ENCODE results near the gene NMNAT3. TPM values are rescaled to one million over a fixed set of nuclear protein-coding genes. Genes with fewer than 3 reads are reported as not detected.

NMNAT3 gene
- polyA plus RNA-seq, 1 donor = 15.1 TPM

DNA sequence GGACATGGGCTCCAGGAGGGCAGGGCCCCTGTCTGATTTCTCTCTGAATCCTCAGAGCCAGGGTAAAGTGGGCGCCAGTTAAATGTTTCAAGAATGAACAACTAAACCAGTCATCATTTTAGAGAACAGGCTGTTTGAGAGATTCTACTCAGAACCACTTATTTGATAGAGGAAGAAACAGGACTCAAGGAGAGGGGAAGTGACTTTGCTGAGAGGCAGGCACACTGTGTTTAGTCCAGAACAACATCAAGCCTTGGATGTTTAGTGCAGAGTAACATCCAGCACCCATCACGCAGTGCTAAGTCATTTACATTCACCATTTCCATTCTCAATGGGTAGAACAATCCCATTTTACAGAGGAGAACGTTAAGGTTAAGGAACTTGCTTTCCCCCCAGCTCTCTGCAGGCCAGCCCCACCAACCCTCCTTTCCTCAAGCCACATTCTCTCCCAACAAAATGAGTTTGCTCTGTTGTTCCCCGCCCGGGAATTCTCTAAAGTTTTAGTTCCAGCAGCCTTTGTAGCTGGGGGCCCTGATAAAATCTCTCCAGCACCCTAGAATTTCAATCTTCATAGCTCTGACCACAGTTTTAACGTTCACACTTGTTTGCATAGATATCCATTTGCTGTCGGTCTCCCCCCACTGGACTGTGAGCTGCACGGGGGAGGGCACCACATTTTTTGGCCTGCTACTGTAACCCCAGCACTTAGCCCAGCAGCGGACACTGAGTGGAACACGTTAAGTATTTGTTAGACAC is 962 bp downstream of the NMNAT3 start:
- Histone ChIP-seq H3K27ac (ENCODE audit: low read length) (peak overlapping the region; percentile 76), H3K9me3 (ENCODE audit: control insufficient read depth, low read depth, low read length) (no peaks in the 10 kb centered on the region), H3K4me1 (ENCODE audit: control insufficient read depth, insufficient read depth, low read length) (peaks cover 6% of the 10 kb centered on the region), H3K36me3 (ENCODE audit: control insufficient read depth, insufficient read depth, low read length) (no peaks in the 10 kb centered on the region), H3K27me3 (ENCODE audit: control insufficient read depth, insufficient read depth, low read length) (peaks cover 2% of the 10 kb centered on the region), H3K4me3 (ENCODE audit: low read length) (peak overlapping the region; percentile 87)
- DNase-seq = no peak
- WGBS (ENCODE audit: insufficient coverage, low lambda C conversion rate) = 100% methylated on average over 1 of the region's 10 CpGs

DNA sequence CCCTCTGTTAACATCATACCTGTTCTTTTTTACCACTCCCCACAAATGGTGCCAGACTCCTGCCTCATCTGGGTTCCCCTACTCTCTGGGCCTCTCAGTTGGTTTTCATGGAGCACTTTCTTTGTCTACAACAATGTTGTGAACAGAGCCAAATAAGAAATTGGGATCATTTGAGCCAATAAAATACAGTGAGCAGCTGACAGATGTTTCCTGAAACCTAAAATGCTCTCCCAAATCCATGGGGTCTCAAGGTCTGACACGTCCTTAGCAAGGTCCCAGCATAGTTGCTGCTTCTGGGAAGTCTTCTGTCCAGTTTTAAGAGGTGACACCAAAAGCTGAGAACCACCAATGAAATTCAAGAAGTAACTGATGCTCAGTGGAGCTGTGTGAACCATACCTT is 1.7 kb downstream of the NMNAT3 start:
- peaks cover 6% of the 10 kb centered on the region for H3K4me1 ChIP-seq (ENCODE audit: control insufficient read depth, insufficient read depth, low read length)
- no peak for DNase-seq
- no CpG with 5 or more reads among the region's 1 CpG for WGBS (ENCODE audit: insufficient coverage, low lambda C conversion rate)
- no peak overlapping the region for H3K27ac ChIP-seq (ENCODE audit: low read length)
- H3K9me3 ChIP-seq (ENCODE audit: control insufficient read depth, low read depth, low read length) = no peaks in the 10 kb centered on the region
- no peaks in the 10 kb centered on the region for H3K36me3 ChIP-seq (ENCODE audit: control insufficient read depth, insufficient read depth, low read length)
- H3K4me3 ChIP-seq (ENCODE audit: low read length) = no peak overlapping the region
- H3K27me3 ChIP-seq (ENCODE audit: control insufficient read depth, insufficient read depth, low read length) = peaks cover 2% of the 10 kb centered on the region

DNA sequence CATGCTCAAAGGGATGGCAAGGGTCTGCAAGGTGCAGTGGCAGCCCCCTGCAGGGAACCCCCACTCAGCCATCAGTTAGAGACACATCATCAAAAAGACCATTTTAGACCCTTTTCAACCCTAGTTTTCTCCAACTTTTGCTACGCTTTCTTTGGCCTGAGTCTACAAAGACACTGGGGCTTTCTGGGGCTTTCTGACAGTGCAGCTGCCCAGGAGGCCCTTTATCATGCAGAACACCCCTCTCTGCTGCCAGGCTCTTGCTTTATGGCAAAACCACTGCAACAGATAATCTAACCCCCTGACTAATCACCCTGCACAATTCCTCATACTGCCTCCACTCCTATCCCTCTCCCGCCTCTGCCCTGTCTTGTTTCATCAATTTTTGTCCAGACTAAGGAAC is 2.4 kb downstream of the NMNAT3 start:
- DNase-seq = no peak
- Histone ChIP-seq H3K4me3 (ENCODE audit: low read length) (no peak overlapping the region), H3K27me3 (ENCODE audit: control insufficient read depth, insufficient read depth, low read length) (peaks cover 2% of the 10 kb centered on the region), H3K27ac (ENCODE audit: low read length) (no peak overlapping the region), H3K36me3 (ENCODE audit: control insufficient read depth, insufficient read depth, low read length) (no peaks in the 10 kb centered on the region), H3K4me1 (ENCODE audit: control insufficient read depth, insufficient read depth, low read length) (peaks cover 6% of the 10 kb centered on the region), H3K9me3 (ENCODE audit: control insufficient read depth, low read depth, low read length) (no peaks in the 10 kb centered on the region)
- WGBS (ENCODE audit: insufficient coverage, low lambda C conversion rate) = 100% methylated on average over 1 of the region's 2 CpGs

DNA sequence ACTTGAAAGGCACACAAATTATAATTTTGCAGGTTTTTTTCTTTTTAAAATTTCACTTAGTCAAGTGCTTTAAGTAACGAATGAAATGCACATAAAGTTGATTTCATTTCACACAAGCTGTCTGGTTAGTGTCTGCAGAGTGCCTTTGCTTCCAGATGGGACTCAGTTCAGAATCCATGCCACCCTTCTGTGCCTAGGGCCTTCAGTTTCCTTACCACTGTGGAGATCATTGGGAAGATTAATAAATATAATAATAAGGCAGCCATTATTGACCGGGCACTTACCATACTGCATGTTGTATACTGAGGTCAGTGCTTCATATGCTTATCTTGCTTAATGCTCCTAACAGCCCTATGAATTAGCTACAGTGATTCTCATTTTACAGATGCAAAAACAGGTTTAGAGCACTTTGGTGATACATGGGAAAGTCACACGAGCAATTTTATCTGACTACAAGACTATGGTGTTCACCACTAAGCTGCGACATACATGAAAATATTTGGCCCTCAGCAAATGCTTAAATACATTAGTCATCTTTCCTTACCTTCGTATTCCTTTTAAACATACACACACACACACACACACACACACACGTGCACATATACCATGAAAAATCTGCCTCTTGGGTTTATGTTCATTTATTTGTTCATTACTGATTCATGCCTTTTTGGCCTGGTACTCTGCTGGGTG is 3.1 kb downstream of the NMNAT3 start:
- no CpG with 5 or more reads among the region's 6 CpGs for WGBS (ENCODE audit: insufficient coverage, low lambda C conversion rate)
- peaks cover 6% of the 10 kb centered on the region for H3K4me1 ChIP-seq (ENCODE audit: control insufficient read depth, insufficient read depth, low read length)
- no peak for DNase-seq
- H3K4me3 ChIP-seq (ENCODE audit: low read length) = no peak overlapping the region
- no peaks in the 10 kb centered on the region for H3K9me3 ChIP-seq (ENCODE audit: control insufficient read depth, low read depth, low read length)
- no peaks in the 10 kb centered on the region for H3K36me3 ChIP-seq (ENCODE audit: control insufficient read depth, insufficient read depth, low read length)
- H3K27me3 ChIP-seq (ENCODE audit: control insufficient read depth, insufficient read depth, low read length) = no peaks in the 10 kb centered on the region
- no peak overlapping the region for H3K27ac ChIP-seq (ENCODE audit: low read length)

DNA sequence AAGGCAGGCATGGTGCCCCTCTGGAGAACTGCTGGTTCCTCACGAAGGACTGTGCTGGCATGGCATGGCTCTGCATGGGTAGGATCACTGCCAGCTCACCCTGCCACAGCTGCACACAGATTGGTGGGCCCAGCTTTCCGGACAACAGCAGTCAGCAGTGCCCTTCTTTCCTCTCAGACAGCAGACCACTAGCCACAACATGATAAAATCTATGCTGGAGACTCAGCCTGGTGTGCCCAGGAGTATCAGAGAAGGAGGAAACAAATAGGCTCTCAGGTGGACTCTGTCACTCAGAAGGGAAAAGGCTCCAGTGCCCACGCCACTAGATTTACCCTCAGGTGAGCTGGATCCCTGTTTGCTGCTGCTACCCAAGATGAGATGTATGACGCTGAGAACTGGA is 4.9 kb downstream of the NMNAT3 start:
- no CpG with 5 or more reads among the region's 4 CpGs for WGBS (ENCODE audit: insufficient coverage, low lambda C conversion rate)
- Histone ChIP-seq H3K9me3 (ENCODE audit: control insufficient read depth, low read depth, low read length) (no peaks in the 10 kb centered on the region), H3K36me3 (ENCODE audit: control insufficient read depth, insufficient read depth, low read length) (no peaks in the 10 kb centered on the region), H3K4me1 (ENCODE audit: control insufficient read depth, insufficient read depth, low read length) (peaks cover 6% of the 10 kb centered on the region), H3K27me3 (ENCODE audit: control insufficient read depth, insufficient read depth, low read length) (no peaks in the 10 kb centered on the region), H3K27ac (ENCODE audit: low read length) (no peak overlapping the region), H3K4me3 (ENCODE audit: low read length) (no peak overlapping the region)
- no peak for DNase-seq

DNA sequence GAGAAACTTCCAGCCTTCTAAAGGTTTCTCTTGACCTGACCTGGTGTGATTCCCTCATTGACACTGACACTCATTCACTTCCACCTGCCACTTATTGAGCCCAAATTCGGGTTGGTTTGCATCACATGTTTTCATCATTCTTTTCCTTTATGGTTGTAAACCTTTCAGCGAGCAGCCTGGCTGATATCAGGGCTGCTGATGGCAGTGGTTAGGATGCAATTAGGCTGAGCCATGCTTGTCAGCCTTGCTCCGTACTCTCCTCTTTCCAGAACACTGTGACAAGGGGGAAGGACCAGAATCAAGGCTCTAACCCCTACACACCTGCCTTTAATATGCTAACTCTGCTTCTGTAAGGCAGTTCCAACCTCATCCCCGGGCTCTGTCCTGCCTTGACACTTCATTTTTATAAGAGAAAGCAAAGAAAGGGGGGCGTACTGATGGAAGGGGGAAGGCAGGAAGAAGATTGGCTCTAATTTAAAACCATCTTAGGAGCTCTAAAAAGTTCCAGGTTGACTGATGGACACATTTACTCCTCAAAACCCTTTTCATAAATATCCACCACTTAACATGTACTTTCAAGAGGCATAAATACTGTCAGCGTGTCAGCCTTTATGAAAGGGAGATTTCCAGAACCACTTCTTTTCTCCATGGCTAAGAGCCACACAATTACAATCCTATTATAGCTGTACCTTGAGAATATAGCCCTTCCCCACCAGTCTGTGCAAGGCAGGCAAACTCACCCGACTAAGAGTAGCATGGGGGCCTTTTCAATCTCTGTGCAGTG is 5.7 kb downstream of the NMNAT3 start:
- Histone ChIP-seq H3K27ac (ENCODE audit: low read length) (no peak overlapping the region), H3K27me3 (ENCODE audit: control insufficient read depth, insufficient read depth, low read length) (no peaks in the 10 kb centered on the region), H3K4me1 (ENCODE audit: control insufficient read depth, insufficient read depth, low read length) (peaks cover 5% of the 10 kb centered on the region), H3K36me3 (ENCODE audit: control insufficient read depth, insufficient read depth, low read length) (no peaks in the 10 kb centered on the region), H3K4me3 (ENCODE audit: low read length) (no peak overlapping the region), H3K9me3 (ENCODE audit: control insufficient read depth, low read depth, low read length) (no peaks in the 10 kb centered on the region)
- 80% methylated on average over 1 of the region's 7 CpGs for WGBS (ENCODE audit: insufficient coverage, low lambda C conversion rate)
- DNase-seq = no peak

DNA sequence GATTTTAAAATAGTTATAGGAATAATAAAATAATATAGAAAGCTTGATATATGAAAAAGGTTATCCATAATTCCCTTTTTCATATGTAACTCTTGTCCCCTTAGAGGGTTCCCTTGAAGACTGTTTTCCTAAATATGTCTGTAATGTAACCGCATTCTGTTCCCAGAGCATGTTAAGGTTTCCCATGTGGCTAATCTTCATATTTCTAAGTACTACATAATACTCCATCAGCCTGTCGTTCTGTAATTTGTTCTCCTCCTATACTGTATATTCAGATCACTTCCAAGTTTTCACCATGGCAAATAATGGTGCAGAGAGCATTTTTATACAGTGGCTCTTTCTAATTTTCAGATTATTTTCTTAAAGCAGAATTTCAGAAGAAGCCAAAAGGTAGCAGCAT is 6.7 kb downstream of the NMNAT3 start:
- no peaks in the 10 kb centered on the region for H3K4me1 ChIP-seq (ENCODE audit: control insufficient read depth, insufficient read depth, low read length)
- WGBS (ENCODE audit: insufficient coverage, low lambda C conversion rate) = 100% methylated on average over 1 of the region's 2 CpGs
- DNase-seq = no peak
- H3K27ac ChIP-seq (ENCODE audit: low read length) = no peak overlapping the region
- H3K36me3 ChIP-seq (ENCODE audit: control insufficient read depth, insufficient read depth, low read length) = no peaks in the 10 kb centered on the region
- H3K4me3 ChIP-seq (ENCODE audit: low read length) = no peak overlapping the region
- no peaks in the 10 kb centered on the region for H3K27me3 ChIP-seq (ENCODE audit: control insufficient read depth, insufficient read depth, low read length)
- H3K9me3 ChIP-seq (ENCODE audit: control insufficient read depth, low read depth, low read length) = no peaks in the 10 kb centered on the region

DNA sequence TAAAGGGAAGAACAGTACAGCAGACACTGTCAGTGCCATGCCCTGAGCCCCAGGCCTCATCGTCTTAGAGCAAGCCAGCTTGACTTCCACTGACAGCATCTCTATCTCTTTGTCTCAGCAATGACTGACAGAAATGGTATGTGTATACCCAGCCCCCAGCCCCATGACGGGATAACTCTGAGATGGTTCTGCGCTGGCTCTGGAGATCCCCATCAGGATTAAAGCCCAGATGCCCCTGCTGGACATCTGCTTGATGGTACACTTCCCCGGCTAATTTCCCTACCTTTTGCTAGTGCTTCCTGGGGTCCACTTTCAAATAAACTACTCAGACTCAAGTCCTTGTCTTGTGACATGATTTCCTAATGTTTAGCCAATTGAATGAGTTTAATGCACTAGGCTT is 7.6 kb downstream of the NMNAT3 start:
- Histone ChIP-seq H3K36me3 (ENCODE audit: control insufficient read depth, insufficient read depth, low read length) (no peaks in the 10 kb centered on the region), H3K27me3 (ENCODE audit: control insufficient read depth, insufficient read depth, low read length) (no peaks in the 10 kb centered on the region), H3K27ac (ENCODE audit: low read length) (no peak overlapping the region), H3K4me3 (ENCODE audit: low read length) (no peak overlapping the region), H3K4me1 (ENCODE audit: control insufficient read depth, insufficient read depth, low read length) (no peaks in the 10 kb centered on the region), H3K9me3 (ENCODE audit: control insufficient read depth, low read depth, low read length) (no peaks in the 10 kb centered on the region)
- DNase-seq = no peak
- no CpG with 5 or more reads among the region's 4 CpGs for WGBS (ENCODE audit: insufficient coverage, low lambda C conversion rate)

DNA sequence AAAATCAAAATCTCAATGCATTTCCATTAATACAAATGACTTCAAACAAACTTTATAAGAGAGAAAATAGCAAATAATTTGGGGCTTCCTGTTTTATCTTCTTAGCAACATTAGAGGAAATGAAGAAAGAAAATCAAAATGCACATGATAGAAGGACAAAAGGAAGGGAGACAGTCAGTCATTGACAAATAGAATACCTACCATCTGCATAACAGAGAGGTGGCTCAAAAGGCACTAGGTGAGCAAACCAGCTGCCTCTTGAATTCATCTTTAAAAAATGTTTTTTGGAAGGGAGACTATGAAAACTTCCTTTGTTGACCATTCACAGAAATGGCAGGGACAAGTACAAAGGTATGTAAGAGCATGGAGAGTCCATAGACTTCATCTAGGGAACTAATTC is 9.4 kb downstream of the NMNAT3 start:
- DNase-seq = no peak
- Histone ChIP-seq H3K4me1 (ENCODE audit: control insufficient read depth, insufficient read depth, low read length) (no peaks in the 10 kb centered on the region), H3K27me3 (ENCODE audit: control insufficient read depth, insufficient read depth, low read length) (no peaks in the 10 kb centered on the region), H3K9me3 (ENCODE audit: control insufficient read depth, low read depth, low read length) (no peaks in the 10 kb centered on the region), H3K36me3 (ENCODE audit: control insufficient read depth, insufficient read depth, low read length) (no peaks in the 10 kb centered on the region), H3K27ac (ENCODE audit: low read length) (no peak overlapping the region), H3K4me3 (ENCODE audit: low read length) (no peak overlapping the region)

DNA sequence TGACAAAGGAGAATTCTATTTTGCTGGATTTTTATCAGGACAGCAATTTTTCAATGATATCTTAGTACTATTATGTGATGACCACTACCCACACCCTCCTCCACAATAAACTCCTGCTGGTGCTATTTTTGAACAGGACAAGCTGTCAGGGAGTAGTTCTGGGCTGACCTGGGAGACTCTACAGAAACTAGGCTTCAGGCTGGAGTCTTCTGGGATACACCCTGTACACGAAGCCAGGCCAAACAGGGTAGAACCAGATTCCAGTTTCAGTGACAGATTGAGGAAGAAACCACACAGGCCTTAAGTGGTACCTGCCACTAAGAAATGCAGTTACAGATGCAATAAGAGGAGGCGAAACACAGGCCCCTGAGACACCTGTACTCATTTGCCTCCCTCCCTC is 12.8 kb downstream of the NMNAT3 start:
- no peak for DNase-seq
- Histone ChIP-seq H3K4me1 (ENCODE audit: control insufficient read depth, insufficient read depth, low read length) (no peaks in the 10 kb centered on the region), H3K36me3 (ENCODE audit: control insufficient read depth, insufficient read depth, low read length) (no peaks in the 10 kb centered on the region), H3K9me3 (ENCODE audit: control insufficient read depth, low read depth, low read length) (no peaks in the 10 kb centered on the region), H3K4me3 (ENCODE audit: low read length) (no peak overlapping the region), H3K27ac (ENCODE audit: low read length) (no peak overlapping the region), H3K27me3 (ENCODE audit: control insufficient read depth, insufficient read depth, low read length) (no peaks in the 10 kb centered on the region)
- no CpG with 5 or more reads among the region's 2 CpGs for WGBS (ENCODE audit: insufficient coverage, low lambda C conversion rate)
